ENCODE data around the gene DYNC1LI1.

The DYNC1LI1 gene

GRCh38 chr3:32551087-32551486 lies 19.6 kb downstream of the DYNC1LI1 start:
- DNase-seq (ENCODE audit: low read depth, low spot score) = no peak
- no peak for TF ChIP-seq CTCF (IDR thresholded peaks at IDR 0.05; ENCODE audit: low read depth, low read length)
- no peak overlapping the region for H3K4me3 ChIP-seq (ENCODE audit: low read depth, low read length)
- in situ Hi-C loops (cut with HindIII; ENCODE audit: low sequenced_read_pairs) = no loop called here

GRCh38 chr3:32545305-32545704 lies 25.4 kb downstream of the DYNC1LI1 start:
- in situ Hi-C loops (cut with HindIII; ENCODE audit: low sequenced_read_pairs) = no loop called here
- DNase-seq (ENCODE audit: low read depth, low spot score) = no peak
- no peak for TF ChIP-seq CTCF (IDR thresholded peaks at IDR 0.05; ENCODE audit: low read depth, low read length)
- no peak overlapping the region for H3K4me3 ChIP-seq (ENCODE audit: low read depth, low read length)

- no peak for TF ChIP-seq CTCF (IDR thresholded peaks at IDR 0.05; ENCODE audit: low read depth, low read length)
- no peak overlapping the region for H3K4me3 ChIP-seq (ENCODE audit: low read depth, low read length)
- peak; percentile 24 for DNase-seq (ENCODE audit: low read depth, low spot score)
- in situ Hi-C loops (cut with HindIII; ENCODE audit: low sequenced_read_pairs) = no loop called here
These were observed 25.8 kb downstream of the DYNC1LI1 start for GRCh38 chr3:32544894-32545293.

GRCh38 chr3:32542807-32543206 lies 27.9 kb downstream of the DYNC1LI1 start:
- DNase-seq (ENCODE audit: low read depth, low spot score) = no peak
- in situ Hi-C loops (cut with HindIII; ENCODE audit: low sequenced_read_pairs) = no loop called here
- no peak overlapping the region for H3K4me3 ChIP-seq (ENCODE audit: low read depth, low read length)
- no peak for TF ChIP-seq CTCF (IDR thresholded peaks at IDR 0.05; ENCODE audit: low read depth, low read length)

GRCh38 chr3:32540899-32541298 lies 29.8 kb downstream of the DYNC1LI1 start:
- DNase-seq (ENCODE audit: low read depth, low spot score) = no peak
- no peak for TF ChIP-seq CTCF (IDR thresholded peaks at IDR 0.05; ENCODE audit: low read depth, low read length)

GRCh38 chr3:32532434-32532833 lies 38.2 kb downstream of the DYNC1LI1 start:
- DNase-seq (ENCODE audit: low read depth, low spot score) = no peak
- no peak for TF ChIP-seq CTCF (IDR thresholded peaks at IDR 0.05; ENCODE audit: low read depth, low read length)
- no peak overlapping the region for H3K4me3 ChIP-seq (ENCODE audit: low read depth, low read length)
- in situ Hi-C loops (cut with HindIII; ENCODE audit: low sequenced_read_pairs) = no loop called here

More at GRCh38 chr3:32540899-32541298, 29.8 kb downstream of the DYNC1LI1 start:
- no peak overlapping the region for H3K4me3 ChIP-seq (ENCODE audit: low read depth, low read length)
- in situ Hi-C loops (cut with HindIII; ENCODE audit: low sequenced_read_pairs) = no loop called here

All from astrocyte of the spinal cord (primary cell).